Measurements from ENCODE around the gene ATRIP. TPM values are rescaled to one million over a fixed set of nuclear protein-coding genes. Genes with fewer than 3 reads are reported as not detected.

The ATRIP gene
- total RNA-seq, 2 experiments from 2014 or later, result 16.3 to 24.5 TPM

- H3K4me1 ChIP-seq (ENCODE audit: insufficient read depth, low read length, poor library complexity, severe bottlenecking), result no peaks in the 10 kb centered on the region
- no peaks in the 10 kb centered on the region for H3K79me2 ChIP-seq (ENCODE audit: insufficient read depth, low read depth, low read length)
- ChIA-PET CTCF (ENCODE audit: unreplicated experiment) (no interaction called here), POLR2A (no interaction called here)
- no peaks in the 10 kb centered on the region for H3K9me2 ChIP-seq (ENCODE audit: insufficient read depth, low read length)
- no peak overlapping the region for H3K27ac ChIP-seq (ENCODE audit: low read depth, low read length, poor library complexity, severe bottlenecking)
- no peak for DNase-seq (ENCODE audit: low spot score)
- intact Hi-C loops (cut with micrococcal nuclease; ENCODE audit: unreplicated experiment), result loop anchor here (10.0 kb wide), 1 partner anchor 232 kb away; the partner anchor contains the start of gene SLC26A6
- no peak overlapping the region for H3K4me3 ChIP-seq (ENCODE audit: low read depth, low read length, poor library complexity, severe bottlenecking)
- TF ChIP-seq EZH2phosphoT487 (IDR thresholded peaks at IDR 0.05; ENCODE audit: borderline replicate concordance, low read depth, low read length) (no peak), CTCF (conservative IDR thresholded peaks at IDR 0.05; ENCODE audit: low read length) (no peak)
- no peak overlapping the region for H2AFZ ChIP-seq (ENCODE audit: low read length)
- H3K36me3 ChIP-seq (ENCODE audit: insufficient read depth, low read length), result no peaks in the 10 kb centered on the region
- H4K20me1 ChIP-seq (ENCODE audit: insufficient read depth, low read length), result no peaks in the 10 kb centered on the region
- no peaks in the 10 kb centered on the region for H3K9me3 ChIP-seq (ENCODE audit: low read length)
- BruUV-seq (replicated peaks), result no TSS peak
- no peak overlapping the region for H3K4me2 ChIP-seq (ENCODE audit: low read length)
Measured at GRCh38 chr3:48402907-48403306, 43.6 kb upstream of the ATRIP start.

- Histone ChIP-seq H3K4me3 (ENCODE audit: low read depth, low read length, poor library complexity, severe bottlenecking) (no peak overlapping the region), H4K20me1 (ENCODE audit: insufficient read depth, low read length) (no peaks in the 10 kb centered on the region), H3K9me2 (ENCODE audit: insufficient read depth, low read length) (no peaks in the 10 kb centered on the region), H2AFZ (ENCODE audit: low read length) (no peak overlapping the region), H3K4me2 (ENCODE audit: low read length) (no peak overlapping the region), H3K4me1 (ENCODE audit: insufficient read depth, low read length, poor library complexity, severe bottlenecking) (no peaks in the 10 kb centered on the region), H3K9me3 (ENCODE audit: low read length) (no peaks in the 10 kb centered on the region), H3K27ac (ENCODE audit: low read depth, low read length, poor library complexity, severe bottlenecking) (no peak overlapping the region), H3K79me2 (ENCODE audit: insufficient read depth, low read depth, low read length) (no peaks in the 10 kb centered on the region), H3K36me3 (ENCODE audit: insufficient read depth, low read length) (no peaks in the 10 kb centered on the region)
- DNase-seq (ENCODE audit: low spot score), result no peak
- CTCF ChIA-PET (ENCODE audit: unreplicated experiment), result interaction anchor here (0.9 kb wide), 1 partner anchor 33 kb away, joined by 3 read pairs; no protein-coding TSS in a partner anchor
- TF ChIP-seq EZH2phosphoT487 (IDR thresholded peaks at IDR 0.05; ENCODE audit: borderline replicate concordance, low read depth, low read length) (no peak), CTCF (conservative IDR thresholded peaks at IDR 0.05; ENCODE audit: low read length) (no peak)
- BruUV-seq (replicated peaks), result no TSS peak
- intact Hi-C loops (cut with micrococcal nuclease; ENCODE audit: unreplicated experiment), result loop anchor here (10.0 kb wide), 1 partner anchor 231 kb away; the partner anchor contains the start of gene SLC26A6
- POLR2A ChIA-PET, result interaction anchor here (0.5 kb wide), 1 partner anchor 95 kb away, joined by 6 read pairs; no protein-coding TSS in a partner anchor
Measured at GRCh38 chr3:48403533-48404439, 42.8 kb upstream of the ATRIP start.

Data from OCI-LY7 (cell line).